Measurements from ENCODE around the gene VWA7. TPM values are rescaled to one million over a fixed set of nuclear protein-coding genes. Genes with fewer than 3 reads are reported as not detected.
A peak's percentile ranks its signal among the peaks of the same experiment; 100 is the strongest.
"Not testable (repeated sequence)": the region's sequence is repeated elsewhere in the genome, so short reads cannot be mapped to it uniquely, and the experiment has no call there.

VWA7 gene
- total RNA-seq, 1 donor: 0.36 TPM

DNA sequence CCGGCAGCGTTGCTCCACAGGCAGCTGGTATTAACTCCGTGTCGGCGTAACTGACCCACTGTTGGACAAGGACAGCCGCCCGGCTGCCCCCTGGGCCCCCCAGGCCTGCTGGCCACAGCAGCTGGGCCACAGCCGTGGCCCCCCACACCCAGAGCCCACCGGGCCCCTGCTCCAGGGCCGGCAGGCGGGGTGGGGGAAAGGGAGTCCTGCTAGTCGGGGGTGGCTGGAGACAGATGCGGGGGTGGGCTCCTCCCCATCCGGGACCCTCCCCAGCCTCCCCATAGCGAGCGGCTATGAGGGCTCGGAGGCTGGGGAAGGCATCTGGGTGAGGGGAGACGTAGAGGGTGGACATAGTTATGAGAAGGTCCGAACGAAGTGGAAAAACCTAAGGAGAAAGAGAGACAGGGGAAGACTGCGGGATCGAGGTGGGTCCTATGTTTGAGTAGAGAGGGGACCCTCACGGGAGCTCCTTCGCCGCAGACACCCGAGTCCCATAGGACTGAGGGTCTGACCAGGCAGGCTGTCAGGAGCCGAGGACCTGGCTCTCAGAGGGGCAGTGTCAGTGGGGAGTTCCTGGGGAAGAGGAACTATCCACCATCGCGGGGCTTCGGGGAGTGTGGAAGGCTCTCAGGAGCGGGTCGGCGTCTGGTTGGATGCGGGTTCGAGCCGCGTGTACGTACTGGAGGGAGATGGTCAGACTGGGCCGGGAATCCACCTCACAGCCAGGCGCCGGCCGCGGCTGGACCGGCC is 17.9 kb upstream of the VWA7 start:
- no peak for TF ChIP-seq CTCF (IDR thresholded peaks at IDR 0.05; ENCODE audit: extremely low read depth, low read depth, low read length)
- DNase-seq (ENCODE audit: insufficient read length, low spot score, missing footprints): peak; percentile 89

DNA sequence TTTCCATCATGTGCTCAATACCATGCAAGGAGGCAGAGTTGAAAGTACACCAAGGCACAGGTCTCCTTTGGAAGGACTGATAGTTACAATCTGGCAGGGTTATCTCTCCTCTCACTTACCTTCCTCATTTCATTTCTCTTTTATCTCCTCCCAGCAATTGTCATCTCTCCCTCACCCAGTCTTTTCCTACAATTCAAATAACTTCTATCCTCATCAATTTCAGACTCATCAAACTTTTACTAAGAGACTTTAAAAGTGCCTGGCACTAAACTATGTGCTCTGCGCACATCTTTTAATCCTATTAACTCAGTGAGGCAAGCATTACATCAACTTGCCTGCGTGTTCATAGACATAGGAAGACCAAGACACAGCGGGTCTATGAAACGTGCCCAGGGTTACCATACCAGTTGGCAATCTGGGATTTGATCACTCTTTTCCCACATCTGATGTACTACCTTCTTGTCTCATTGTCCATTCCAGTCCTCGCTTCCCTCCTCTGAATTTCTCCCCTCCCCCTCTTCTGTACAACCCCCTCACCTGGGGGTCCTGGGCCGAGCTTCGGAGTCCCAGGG is 17.3 kb upstream of the VWA7 start:
- no peak for TF ChIP-seq CTCF (IDR thresholded peaks at IDR 0.05; ENCODE audit: extremely low read depth, low read depth, low read length)
- Histone ChIP-seq H3K79me2 (ENCODE audit: insufficient read depth, low read length) (peaks cover 33% of the 10 kb centered on the region), H3K4me1 (ENCODE audit: insufficient read depth, low read length) (peaks cover 9% of the 10 kb centered on the region), H3K4me2 (ENCODE audit: insufficient read depth, low read length) (peak overlapping the region; percentile 92), H3K27me3 (ENCODE audit: insufficient read depth, low read length) (no peaks in the 10 kb centered on the region), H4K20me1 (ENCODE audit: insufficient read depth, low read length) (no peaks in the 10 kb centered on the region), H2AFZ (ENCODE audit: low read length) (peak overlapping the region; percentile 67), H3K36me3 (ENCODE audit: insufficient read depth, low read length) (peaks cover 23% of the 10 kb centered on the region), H3K9me3 (ENCODE audit: low read depth, low read length) (no peaks in the 10 kb centered on the region), H3K4me3 (ENCODE audit: insufficient read depth, low read length) (peak overlapping the region; percentile 95), H3K27ac (ENCODE audit: low read depth, low read length) (peak overlapping the region; percentile 92)
- peak; percentile 94 for DNase-seq (ENCODE audit: insufficient read length, low spot score, missing footprints)

More for the DNA sequence above, 17.9 kb upstream of the VWA7 start:
- peaks cover 31% of the 10 kb centered on the region for H3K79me2 ChIP-seq (ENCODE audit: insufficient read depth, low read length)
- peaks cover 9% of the 10 kb centered on the region for H3K4me1 ChIP-seq (ENCODE audit: insufficient read depth, low read length)
- H3K27me3 ChIP-seq (ENCODE audit: insufficient read depth, low read length): no peaks in the 10 kb centered on the region
- H3K27ac ChIP-seq (ENCODE audit: low read depth, low read length): peak overlapping the region; percentile 92
- peak overlapping the region; percentile 92 for H3K4me2 ChIP-seq (ENCODE audit: insufficient read depth, low read length)
- peak overlapping the region; percentile 91 for H2AFZ ChIP-seq (ENCODE audit: low read length)
- H3K4me3 ChIP-seq (ENCODE audit: insufficient read depth, low read length): peak overlapping the region; percentile 95
- H3K9me3 ChIP-seq (ENCODE audit: low read depth, low read length): no peaks in the 10 kb centered on the region
- peaks cover 21% of the 10 kb centered on the region for H3K36me3 ChIP-seq (ENCODE audit: insufficient read depth, low read length)
- H4K20me1 ChIP-seq (ENCODE audit: insufficient read depth, low read length): no peaks in the 10 kb centered on the region

GRCh38 chr6:31793927-31794245 is 16.8 kb upstream of the VWA7 start:
- peaks cover 27% of the 10 kb centered on the region for H3K36me3 ChIP-seq (ENCODE audit: insufficient read depth, low read length)
- not testable (repeated sequence) for H3K27me3 ChIP-seq (ENCODE audit: insufficient read depth, low read length); H3K9me3 ChIP-seq (ENCODE audit: low read depth, low read length); H3K4me1 ChIP-seq (ENCODE audit: insufficient read depth, low read length); H4K20me1 ChIP-seq (ENCODE audit: insufficient read depth, low read length); DNase-seq (ENCODE audit: insufficient read length, low spot score, missing footprints); H2AFZ ChIP-seq (ENCODE audit: low read length)
- peak overlapping the region; percentile 95 for H3K4me3 ChIP-seq (ENCODE audit: insufficient read depth, low read length)
- peak overlapping the region; percentile 92 for H3K27ac ChIP-seq (ENCODE audit: low read depth, low read length)
- peak overlapping the region; percentile 92 for H3K4me2 ChIP-seq (ENCODE audit: insufficient read depth, low read length)
- H3K79me2 ChIP-seq (ENCODE audit: insufficient read depth, low read length): peaks cover 36% of the 10 kb centered on the region

- H3K79me2 ChIP-seq (ENCODE audit: insufficient read depth, low read length): peaks cover 36% of the 10 kb centered on the region
- H3K4me2 ChIP-seq (ENCODE audit: insufficient read depth, low read length): no peak overlapping the region
- no peak for TF ChIP-seq CTCF (IDR thresholded peaks at IDR 0.05; ENCODE audit: extremely low read depth, low read depth, low read length)
- H2AFZ ChIP-seq (ENCODE audit: low read length): no peak overlapping the region
- H3K27ac ChIP-seq (ENCODE audit: low read depth, low read length): peak overlapping the region; percentile 52
- peaks cover 27% of the 10 kb centered on the region for H3K36me3 ChIP-seq (ENCODE audit: insufficient read depth, low read length)
- H3K4me3 ChIP-seq (ENCODE audit: insufficient read depth, low read length): no peak overlapping the region
- H3K27me3 ChIP-seq (ENCODE audit: insufficient read depth, low read length): no peaks in the 10 kb centered on the region
- H3K4me1 ChIP-seq (ENCODE audit: insufficient read depth, low read length): peaks cover 9% of the 10 kb centered on the region
- H4K20me1 ChIP-seq (ENCODE audit: insufficient read depth, low read length): no peaks in the 10 kb centered on the region
- DNase-seq (ENCODE audit: insufficient read length, low spot score, missing footprints): peak; percentile 74
- no peaks in the 10 kb centered on the region for H3K9me3 ChIP-seq (ENCODE audit: low read depth, low read length)
These were observed 15.6 kb upstream of the VWA7 start for GRCh38 chr6:31792761-31793171.

Data from osteoblast (primary cell).